GM19438 (cell line): Measurements from ENCODE around the gene RBM14.
A peak's percentile ranks its signal among the peaks of the same experiment; 100 is the strongest.
"Not testable (repeated sequence)": the region's sequence is repeated elsewhere in the genome, so short reads cannot be mapped to it uniquely, and the experiment has no call there.

Experiments
- ATAC-seq: cut with Tn5 transposase; IDR thresholded peaks from one replicate; pipeline ENCODE4 v1.9.1; 2021; ENCODE audit warnings: low read depth; ENCODE audit not compliant: unreplicated experiment

The RBM14 gene

DNA sequence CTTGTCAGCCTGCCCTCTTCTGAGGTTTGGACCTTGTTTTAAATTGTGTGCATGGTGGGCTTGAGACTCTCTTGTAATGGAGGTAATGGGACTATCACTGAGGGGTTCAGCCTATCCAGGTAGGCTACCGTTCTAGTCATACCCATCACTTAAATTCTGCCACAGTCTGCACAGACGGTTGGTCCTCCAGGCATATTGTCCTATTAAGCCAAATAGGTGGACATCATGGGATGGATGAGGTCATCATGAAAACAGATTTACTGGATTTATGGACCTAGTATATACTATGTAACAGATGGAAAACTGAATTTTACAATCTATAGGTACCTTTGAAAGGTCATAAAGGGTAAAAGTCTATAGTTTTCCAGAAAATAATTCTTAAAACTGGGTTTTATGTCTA, 12.9 kb downstream of the RBM14 start:
- ATAC-seq, result no peak

DNA sequence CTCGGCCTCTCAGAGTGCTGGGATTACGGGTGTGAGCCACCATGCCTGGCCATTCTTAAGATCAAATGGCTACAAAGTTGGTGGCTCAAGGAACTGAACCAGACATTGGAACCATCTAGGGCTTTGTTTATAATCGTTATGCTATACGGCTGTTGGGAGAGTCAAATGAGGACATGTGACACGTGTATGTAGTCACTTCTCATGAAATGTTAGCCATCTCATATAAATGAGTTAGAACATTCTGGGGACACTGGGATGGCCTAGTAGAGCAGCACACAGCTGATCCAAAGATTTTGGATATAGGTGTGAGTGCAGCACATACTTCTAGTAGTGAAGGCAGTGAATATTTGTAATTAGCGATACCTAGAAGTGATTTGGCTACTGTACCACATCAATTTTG, 15.5 kb downstream of the RBM14 start:
- ATAC-seq, result no peak

- no peak for ATAC-seq
These were observed 16.5 kb downstream of the RBM14 start for GRCh38 chr11:66632952-66633351.

- no peak for ATAC-seq
These were observed 20.0 kb downstream of the RBM14 start for GRCh38 chr11:66636411-66636810.

DNA sequence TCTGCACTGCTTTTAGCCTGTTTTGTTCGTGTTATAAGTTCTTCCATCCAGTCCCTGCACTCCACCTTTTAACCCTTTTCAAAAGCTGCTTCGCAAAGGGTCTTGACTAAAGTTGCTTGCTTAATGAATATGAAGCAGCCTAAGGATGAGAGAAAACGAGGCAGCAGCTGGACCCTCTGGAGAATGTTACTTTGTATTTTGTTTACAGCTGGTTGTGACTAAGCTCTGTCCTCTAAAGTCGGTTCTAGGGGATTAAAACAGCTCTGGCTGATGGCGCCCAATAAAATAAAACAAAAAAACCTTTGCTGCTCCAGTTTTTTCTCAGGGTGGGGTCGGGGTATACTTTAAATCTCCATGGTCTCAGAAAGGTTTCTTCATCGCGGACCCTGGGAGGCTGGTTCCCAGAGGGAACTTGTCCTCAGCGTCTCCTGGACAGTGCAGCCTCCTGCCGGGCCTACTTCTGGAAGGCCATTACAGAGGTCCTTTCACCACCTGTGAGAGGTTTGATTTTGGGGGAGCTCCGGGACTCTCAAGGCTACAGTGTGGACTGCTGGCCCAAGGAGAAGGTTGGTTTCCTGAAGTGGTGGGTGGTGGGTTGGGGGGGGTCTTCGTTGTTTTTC, 21.2 kb downstream of the RBM14 start:
- ATAC-seq, result no peak

DNA sequence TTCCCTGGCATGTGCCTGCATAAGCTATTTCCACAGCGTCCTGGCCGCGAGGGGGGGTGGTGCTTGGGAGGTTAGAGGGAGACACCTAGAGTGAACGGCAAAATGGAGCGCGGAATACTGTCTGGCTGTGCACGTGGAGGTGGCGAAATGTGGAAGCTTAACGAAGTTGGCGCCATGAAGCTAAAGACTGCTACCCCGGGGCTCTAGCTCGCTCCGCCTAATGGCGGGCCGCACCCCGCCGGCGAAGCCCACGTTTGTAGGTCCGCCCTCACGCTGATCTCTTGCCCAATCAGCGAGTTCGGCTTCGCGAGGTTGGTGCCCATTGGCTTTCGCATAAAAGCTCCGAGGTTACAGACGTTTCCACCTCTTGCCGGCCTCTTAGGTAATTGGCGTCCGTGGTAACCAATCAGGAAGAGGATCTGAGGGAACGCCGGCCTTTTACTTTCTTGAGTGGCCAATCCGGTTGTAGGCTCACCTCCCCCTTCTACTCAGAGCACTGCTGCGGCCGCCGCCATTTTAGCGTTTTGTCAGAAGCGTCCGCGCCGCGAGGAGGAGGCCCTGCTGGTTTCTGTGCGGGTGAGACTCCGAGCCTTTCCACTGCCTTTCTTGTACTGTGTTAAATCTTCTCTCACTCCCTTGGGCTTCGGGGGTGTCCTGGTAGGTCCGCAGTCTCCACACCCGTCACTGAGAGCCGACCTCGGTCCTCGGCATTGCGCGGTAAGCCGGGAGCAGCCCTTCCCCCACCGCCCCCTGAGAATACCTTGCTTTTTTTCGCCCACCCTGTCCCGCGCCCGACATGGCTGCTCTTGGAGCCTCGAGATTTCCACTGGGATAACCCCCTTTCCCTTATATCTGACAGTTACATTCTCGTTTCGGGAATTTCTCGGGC, 22.0 kb downstream of the RBM14 start, which contains the start of gene RBM4:
Gene RBM4, plus strand, starts transcription at position 527 of the 889 bp plus-strand sequence. CDS start 1,009 bp downstream, outside the sequence.
- peak; percentile 90 for ATAC-seq

GRCh38 chr11:66639066-66639813, 22.8 kb downstream of the RBM14 start:
- ATAC-seq, result no peak

DNA sequence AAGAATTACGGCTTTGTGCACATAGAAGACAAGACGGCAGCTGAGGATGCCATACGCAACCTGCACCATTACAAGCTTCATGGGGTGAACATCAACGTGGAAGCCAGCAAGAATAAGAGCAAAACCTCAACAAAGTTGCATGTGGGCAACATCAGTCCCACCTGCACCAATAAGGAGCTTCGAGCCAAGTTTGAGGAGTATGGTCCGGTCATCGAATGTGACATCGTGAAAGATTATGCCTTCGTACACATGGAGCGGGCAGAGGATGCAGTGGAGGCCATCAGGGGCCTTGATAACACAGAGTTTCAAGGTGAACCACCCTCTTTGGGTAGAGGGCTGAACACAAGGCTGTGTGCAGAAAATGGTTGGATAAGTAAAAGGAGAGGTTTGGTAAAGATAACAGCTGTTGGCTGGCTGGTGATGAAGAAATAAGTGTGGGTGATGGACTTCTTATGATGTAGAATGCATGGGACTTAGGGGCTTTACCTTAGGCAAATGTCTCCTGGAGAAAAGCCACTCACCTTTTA, 23.4 kb downstream of the RBM14 start:
- ATAC-seq, result not testable (repeated sequence)

GRCh38 chr11:66641834-66642233, 25.4 kb downstream of the RBM14 start:
- no peak for ATAC-seq

DNA sequence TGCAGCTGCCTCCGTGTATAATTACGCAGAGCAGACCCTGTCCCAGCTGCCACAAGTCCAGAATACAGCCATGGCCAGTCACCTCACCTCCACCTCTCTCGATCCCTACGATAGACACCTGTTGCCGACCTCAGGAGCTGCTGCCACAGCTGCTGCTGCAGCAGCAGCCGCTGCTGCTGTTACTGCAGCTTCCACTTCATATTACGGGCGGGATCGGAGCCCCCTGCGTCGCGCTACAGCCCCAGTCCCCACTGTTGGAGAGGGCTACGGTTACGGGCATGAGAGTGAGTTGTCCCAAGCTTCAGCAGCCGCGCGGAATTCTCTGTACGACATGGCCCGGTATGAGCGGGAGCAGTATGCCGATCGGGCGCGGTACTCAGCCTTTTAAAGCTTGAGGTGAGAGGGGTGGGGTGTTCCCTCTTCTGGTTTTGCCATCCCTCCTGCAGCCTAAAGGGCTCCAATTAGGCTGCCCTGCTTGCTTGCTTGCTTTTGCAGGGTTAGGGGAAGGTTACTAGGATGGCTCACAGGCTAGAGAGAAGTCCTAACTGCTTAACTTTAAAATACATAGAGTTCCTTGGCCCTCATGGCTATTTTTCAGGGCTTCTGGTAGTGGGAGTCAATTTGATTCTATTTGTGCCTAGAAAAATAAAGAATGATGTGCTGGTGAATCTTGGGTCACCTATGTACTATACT, 27.5 kb downstream of the RBM14 start:
- ATAC-seq, result no peak

DNA sequence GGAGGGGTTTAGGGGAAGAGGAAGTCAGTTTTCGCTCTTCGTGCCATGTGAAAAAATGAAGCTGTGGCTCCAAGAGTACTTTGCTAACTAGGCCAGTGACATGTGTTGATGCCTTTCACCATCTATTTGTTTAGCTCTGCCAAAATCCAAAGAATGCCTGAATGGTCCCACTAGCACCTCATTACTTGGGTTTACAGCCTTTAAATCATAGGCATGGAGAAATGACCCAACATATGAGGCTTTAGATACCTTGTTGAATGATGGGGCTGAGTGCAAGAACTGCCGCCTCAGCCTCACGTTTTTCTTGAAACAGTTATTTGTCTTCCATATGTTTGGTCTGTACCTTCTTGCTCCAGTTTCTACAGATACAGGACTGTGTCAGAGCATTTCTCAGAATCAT, 30.4 kb downstream of the RBM14 start:
- ATAC-seq, result no peak

DNA sequence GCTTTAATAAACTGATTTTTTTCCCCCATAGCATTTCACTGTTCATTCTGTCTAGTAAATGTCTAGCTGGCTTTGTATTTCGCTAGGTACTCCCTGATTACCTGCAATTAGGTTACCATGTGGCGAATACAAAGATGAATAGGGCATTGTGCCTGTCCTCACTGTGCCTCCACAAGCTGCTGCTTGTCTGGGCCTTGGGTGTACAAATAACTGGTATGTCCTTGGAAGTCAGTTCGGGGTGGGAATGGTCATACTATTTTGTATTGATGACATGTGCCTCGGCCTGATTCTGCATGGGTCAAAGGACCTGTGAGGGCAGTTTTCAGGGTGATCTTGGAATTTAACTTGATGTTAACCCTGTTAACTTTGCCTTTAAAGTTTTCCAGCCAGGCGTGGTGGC, 33.5 kb downstream of the RBM14 start:
- no peak for ATAC-seq

DNA sequence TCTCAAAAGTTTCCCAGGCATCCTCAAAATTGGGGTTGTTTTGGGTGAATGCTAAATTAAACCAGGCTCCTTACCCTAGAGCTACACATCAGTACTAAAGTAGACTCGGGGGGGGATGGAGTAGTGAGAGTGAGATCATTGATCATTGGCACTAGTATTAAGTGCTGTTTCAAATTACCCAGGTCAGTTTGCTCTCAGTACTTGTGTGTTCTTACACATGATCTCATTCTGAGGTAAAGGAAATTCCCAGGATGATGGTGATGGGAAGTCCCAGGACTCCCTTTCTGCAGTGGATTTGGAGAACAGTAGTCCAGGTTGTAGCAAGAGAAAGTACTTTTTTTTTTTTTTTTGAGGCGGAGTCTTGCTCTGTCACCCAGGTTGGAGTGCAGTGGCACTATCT, 34.6 kb downstream of the RBM14 start:
- no peak for ATAC-seq

DNA sequence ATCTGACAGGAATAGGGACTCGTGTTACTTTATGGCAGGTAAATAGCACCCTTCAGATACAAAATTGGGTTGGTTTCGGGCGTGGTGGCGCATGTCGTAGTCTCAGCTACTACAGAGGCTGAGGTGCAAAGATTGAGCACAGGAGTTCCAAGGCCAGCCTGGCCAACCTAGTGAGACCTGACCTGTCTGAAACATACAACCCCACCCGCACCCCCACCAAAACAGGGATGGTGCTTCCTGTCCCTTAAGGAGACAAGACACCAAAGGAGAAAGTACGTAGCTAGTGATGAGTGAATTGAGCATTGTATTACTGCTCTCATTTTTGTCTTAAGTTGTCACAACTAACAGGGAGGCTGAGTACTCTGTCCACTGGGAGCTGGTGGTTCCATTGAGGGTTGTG, 36.2 kb downstream of the RBM14 start:
- no peak for ATAC-seq

GRCh38 chr11:66653123-66653522, 36.7 kb downstream of the RBM14 start:
- ATAC-seq, result no peak

- ATAC-seq, result no peak
These were observed 43.3 kb downstream of the RBM14 start for GRCh38 chr11:66659763-66660162.

- ATAC-seq, result no peak
These were observed 47.4 kb downstream of the RBM14 start for GRCh38 chr11:66663741-66664296.

DNA sequence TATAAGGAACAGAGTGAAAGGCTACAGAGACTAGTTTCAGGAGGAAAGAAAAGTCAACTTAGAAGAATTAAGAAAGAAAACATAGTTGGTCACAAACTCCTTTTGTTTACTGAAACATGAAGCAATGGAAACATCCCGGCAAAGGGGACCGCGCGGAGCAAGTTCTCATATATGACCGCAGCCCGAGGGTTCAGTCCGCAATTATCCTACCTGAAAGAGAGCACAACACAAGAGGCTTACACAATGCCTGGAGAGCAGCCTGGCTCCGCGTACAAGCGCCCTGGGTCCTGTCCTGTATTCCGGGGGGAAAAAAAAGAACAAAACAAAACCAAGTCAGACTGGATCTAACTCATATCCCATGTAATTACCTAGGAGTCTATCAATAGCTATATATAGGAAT, 48.9 kb downstream of the RBM14 start:
- ATAC-seq, result no peak

GRCh38 chr11:66670816-66671215, 54.4 kb downstream of the RBM14 start:
- ATAC-seq, result no peak

DNA sequence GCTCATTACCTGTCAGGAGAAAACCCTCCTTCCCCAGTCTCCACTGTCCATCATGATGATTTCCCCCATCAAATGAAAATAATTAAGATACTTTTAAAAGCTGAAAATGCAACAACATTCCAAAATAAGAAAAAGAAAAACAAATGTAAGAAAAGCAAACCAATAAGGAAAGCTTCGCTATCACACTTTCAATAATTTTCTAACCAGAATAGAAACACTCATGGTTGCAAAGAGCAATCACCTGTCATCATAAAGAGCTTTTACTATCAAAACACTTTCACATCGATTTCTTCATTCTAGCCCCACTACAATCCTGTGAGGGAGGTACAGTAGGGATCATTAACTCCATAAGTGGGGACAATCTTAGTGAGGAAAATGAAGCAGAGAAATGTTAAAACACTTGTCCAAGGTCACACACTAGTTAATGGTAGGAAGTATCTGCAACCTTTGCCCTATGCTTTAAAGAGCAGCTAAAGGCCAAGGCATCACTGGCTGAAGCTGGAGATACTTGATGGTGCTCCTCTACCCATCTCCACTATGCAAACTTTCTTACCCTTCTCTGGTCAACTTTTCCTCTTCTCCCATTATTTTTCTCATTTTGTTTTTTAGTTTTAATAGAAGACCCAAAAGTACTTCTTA, 58.7 kb downstream of the RBM14 start:
- no peak for ATAC-seq
